H1 (cell line): ENCODE data around the gene FOXD2. TPM values are rescaled to one million over a fixed set of nuclear protein-coding genes. Genes with fewer than 3 reads are reported as not detected.

ENCODE experiments used
- CTCF ChIA-PET: fragments of 300-600 bp; sonication (Branson Sonifier 250); formaldehyde crosslinking; loops from one replicate; lab custom pipeline; 2021; ENCODE audit not compliant: partially characterized antibody; lab: Charles Lee
- POLR2A ChIA-PET: fragments of 300-600 bp; sonication (Branson Sonifier 250); formaldehyde crosslinking; loops from one replicate; lab custom pipeline; 2021; ENCODE audit warnings: inconsistent platforms; ENCODE audit not compliant: partially characterized antibody; lab: Charles Lee
- DNase-seq, 2 experiments: peaks; one replicate each; pipeline versions ENCODE4 v3.0.0 to v3.0.0-alpha.2; 2010 to 2022; ENCODE audit warnings: low spot score in 2 of 2, low read depth in 1 of 2, mixed read lengths in 1 of 2
- FAIRE-seq: peaks from 2 replicates; lab custom pipeline; 2011; peaks lifted over from hg19 to GRCh38; lab: Jason Lieb, UNC
- H2AFZ ChIP-seq: 2 replicates; pipeline ENCODE4 v1.8.1; 2012; ENCODE audit warnings: low read length, inconsistent platforms
- H2AK5ac ChIP-seq: 2 replicates; pipeline ENCODE4 v1.6.1; 2013; ENCODE audit warnings: low read depth, low read length
- H2BK120ac ChIP-seq: replicated peaks from 2 replicates; pipeline ENCODE3; 2013; ENCODE audit warnings: low read depth, low read length, inconsistent platforms
- H2BK12ac ChIP-seq: 2 replicates; pipeline ENCODE4 v1.6.1; 2013; ENCODE audit warnings: low read depth, low read length
- H2BK15ac ChIP-seq: 2 replicates; pipeline ENCODE4 v1.6.1; 2013; ENCODE audit warnings: low read length
- H2BK20ac ChIP-seq: 2 replicates; pipeline ENCODE4 v1.6.1; 2013; ENCODE audit warnings: low read length
- H2BK5ac ChIP-seq: 2 replicates; pipeline ENCODE4 v1.6.1; 2013; ENCODE audit warnings: low read depth, low read length
- H3K14ac ChIP-seq: 2 replicates; pipeline ENCODE4 v1.6.1; 2013; ENCODE audit warnings: inconsistent platforms; ENCODE audit not compliant: insufficient read length
- H3K18ac ChIP-seq: 2 replicates; pipeline ENCODE4 v1.6.1; 2013; ENCODE audit warnings: low read length; ENCODE audit errors: extremely low read depth
- H3K23ac ChIP-seq: 2 replicates; pipeline ENCODE4 v1.6.1; 2013; ENCODE audit warnings: inconsistent platforms; ENCODE audit not compliant: insufficient read length
- H3K23me2 ChIP-seq: 2 replicates; pipeline ENCODE4 v1.6.1; 2013; ENCODE audit warnings: low read depth, low read length
- H3K27ac ChIP-seq: 2 replicates; pipeline ENCODE4 v1.6.1; 2011; ENCODE audit warnings: low read depth, low read length, inconsistent platforms
- H3K27me3 ChIP-seq, 4 experiments: replicated peaks in 1 of 4; 1 replicate in 1 of 4; 2 replicates in 3 of 4; pipeline versions ENCODE4 v1.6.1 to v1.8.1; 2011 to 2013; ENCODE audit warnings: low read length in 3 of 4, mild to moderate bottlenecking in 3 of 4, inconsistent platforms in 2 of 4, mixed read lengths in 2 of 4, moderate library complexity in 1 of 4; ENCODE audit not compliant: control insufficient read depth in 3 of 4, insufficient read depth in 3 of 4; ENCODE audit errors: extremely low read depth in 1 of 4
- H3K36me3 ChIP-seq, 4 experiments: 2 replicates each; pipeline versions ENCODE4 v1.6.1 to v1.8.1; 2011 to 2013; ENCODE audit warnings: mild to moderate bottlenecking in 4 of 4, low read length in 3 of 4, moderate library complexity in 2 of 4, control low read depth in 1 of 4, inconsistent platforms in 1 of 4; ENCODE audit not compliant: insufficient read depth in 4 of 4, control insufficient read depth in 2 of 4
- H3K4ac ChIP-seq: replicated peaks from 2 replicates; pipeline ENCODE3; 2013; ENCODE audit warnings: low read length, low read depth, mixed read lengths, inconsistent platforms; ENCODE audit not compliant: insufficient read length
- H3K4me1 ChIP-seq, 4 experiments: replicated peaks in 1 of 4; 1 replicate in 1 of 4; 2 replicates in 3 of 4; pipeline versions ENCODE4 v1.6.1 to v1.8.1; 2011 to 2013; ENCODE audit warnings: low read length in 3 of 4, inconsistent platforms in 2 of 4, mixed read lengths in 1 of 4; ENCODE audit not compliant: insufficient read depth in 4 of 4, control insufficient read depth in 3 of 4
- H3K4me2 ChIP-seq, 2 experiments: 2 replicates each; pipeline versions ENCODE4 v1.6.1 to v1.8.1; 2011 to 2013; ENCODE audit warnings: low read depth in 2 of 2, low read length in 2 of 2, control low read depth in 1 of 2, inconsistent platforms in 1 of 2, mild to moderate bottlenecking in 1 of 2; ENCODE audit not compliant: insufficient read depth in 1 of 2
- H3K4me3 ChIP-seq, 4 experiments: fragments of 200-600, 300-600 bp in 1 of 4; sonication (generic), shearing (Covaris generic), sonication (Bioruptor Twin) in 1 of 4; 2 replicates each; pipeline versions ENCODE4 v1.5.1 to v1.8.1; 2011 to 2016; ENCODE audit warnings: low read length in 4 of 4, low read depth in 3 of 4, control low read depth in 2 of 4, inconsistent platforms in 2 of 4, mild to moderate bottlenecking in 2 of 4, mixed read lengths in 1 of 4, moderate library complexity in 1 of 4; ENCODE audit not compliant: insufficient read depth in 2 of 4; ENCODE audit errors: extremely low read depth in 1 of 4
- H3K56ac ChIP-seq: replicated peaks from 2 replicates; pipeline ENCODE3; 2013; ENCODE audit warnings: low read depth, mild to moderate bottlenecking, mixed read lengths, low read length, inconsistent platforms; ENCODE audit not compliant: insufficient read length
- H3K79me1 ChIP-seq: 2 replicates; pipeline ENCODE4 v1.6.1; 2013; ENCODE audit warnings: low read depth, low read length, control low read depth
- H3K79me2 ChIP-seq, 2 experiments: 2 replicates each; pipeline versions ENCODE4 v1.6.1 to v1.8.1; 2012 to 2013; ENCODE audit warnings: low read length in 2 of 2, mild to moderate bottlenecking in 2 of 2, inconsistent platforms in 1 of 2; ENCODE audit not compliant: insufficient read depth in 2 of 2, control insufficient read depth in 1 of 2
- H3K9ac ChIP-seq, 4 experiments: replicated peaks in 1 of 4; 1 replicate in 1 of 4; 2 replicates in 3 of 4; pipeline versions ENCODE4 v1.6.1 to v1.8.1; 2011 to 2013; ENCODE audit warnings: low read depth in 3 of 4, low read length in 3 of 4, control low read depth in 2 of 4, mild to moderate bottlenecking in 2 of 4, moderate library complexity in 2 of 4, inconsistent platforms in 1 of 4; ENCODE audit errors: extremely low read depth in 1 of 4
- H3K9me3 ChIP-seq, 2 experiments: 2 replicates each; pipeline versions ENCODE4 v1.6.1 to v1.8.1; 2012 to 2013; ENCODE audit warnings: mild to moderate bottlenecking in 2 of 2, moderate library complexity in 2 of 2, control low read depth in 1 of 2, inconsistent platforms in 1 of 2, low read depth in 1 of 2, low read length in 1 of 2, mixed read lengths in 1 of 2; ENCODE audit not compliant: insufficient read depth in 2 of 2
- H4K20me1 ChIP-seq, 2 experiments: replicated peaks in 1 of 2; 2 replicates each; pipeline versions ENCODE3 to v1.8.1; 2011 to 2013; ENCODE audit warnings: inconsistent platforms in 2 of 2, low read length in 2 of 2, mild to moderate bottlenecking in 1 of 2; ENCODE audit not compliant: insufficient read depth in 2 of 2, control insufficient read depth in 1 of 2
- H4K5ac ChIP-seq: 2 replicates; pipeline ENCODE4 v1.6.1; 2013; ENCODE audit warnings: low read length, low read depth, mixed read lengths, inconsistent platforms; ENCODE audit not compliant: insufficient read length
- H4K8ac ChIP-seq: 2 replicates; pipeline ENCODE4 v1.8.0; 2013; ENCODE audit warnings: mild to moderate bottlenecking, moderate library complexity, low read length, inconsistent platforms; ENCODE audit not compliant: insufficient read depth; ENCODE audit errors: extremely low read depth
- H4K91ac ChIP-seq: replicated peaks from 2 replicates; pipeline ENCODE3; 2013; ENCODE audit warnings: low read length, mixed read lengths, inconsistent platforms; ENCODE audit not compliant: insufficient read length
- GABPA ChIP-seq: IDR thresholded peaks from 2 replicates; pipeline ENCODE4 v1.6.1; 2011; ENCODE audit warnings: mild to moderate bottlenecking, low read length, moderate library complexity, borderline replicate concordance; ENCODE audit not compliant: insufficient read depth
- GTF2F1 ChIP-seq: IDR thresholded peaks from 2 replicates; pipeline ENCODE4 v1.6.1; 2012; ENCODE audit warnings: low read depth, low read length, improper control_type of control experiment, borderline replicate concordance
- SP4 ChIP-seq: IDR thresholded peaks from 2 replicates; pipeline ENCODE4 v1.6.1; 2012; ENCODE audit warnings: low read length, inconsistent platforms
- SUZ12 ChIP-seq: fragments of 200-600 bp; sonication (generic); IDR thresholded peaks from 2 replicates; pipeline ENCODE4 v1.6.1; 2012; ENCODE audit warnings: mild to moderate bottlenecking, inconsistent platforms, low read length, moderate library complexity, mixed read lengths
- WGBS, 2 experiments: shearing (Covaris generic) in 1 of 2; methylation state at CpG; one replicate each; pipeline versions ENCODE4 v1.1.6 to v1.1.7; 2013 to 2015; ENCODE audit warnings: low lambda C conversion rate in 2 of 2, mixed read lengths in 2 of 2, inconsistent platforms in 1 of 2, low coverage in 1 of 2, missing lambda C conversion rate in 1 of 2; ENCODE audit not compliant: insufficient replicate concordance in 2 of 2, insufficient coverage in 1 of 2, insufficient read length in 1 of 2; ENCODE audit errors: extremely low coverage in 1 of 2, missing lambda C conversion rate in 1 of 2; 5-methylcytosine and 5-hydroxymethylcytosine counted together
- polyA plus RNA-seq, 7 experiments: library from polyadenylated mRNA; depleted of rRNA in 3 of 7; stranded (reverse) in 5 of 7; unstranded in 2 of 7; fragments of >200 nt in 5 of 7; fragments of 200-250 nt in 2 of 7; gene quantifications; 1 replicate in 5 of 7; 2 replicates in 1 of 7; 4 replicates in 1 of 7; pipeline versions ENCODE4 v1.2.1 to v1.2.3, GENCODE V29; 2011 to 2013; ENCODE audit warnings: missing spikeins in 2 of 7, mixed read lengths in 2 of 7
- total RNA-seq: library from RNA; stranded (reverse); fragmentation: NEBNext Ultra II Directional; extraction: Animal tissue kit (Norgen Biotek cat#: 25700); gene quantifications from 2 replicates; pipeline ENCODE4 v1.2.1, GENCODE V29; 2021

The FOXD2 gene
- total and polyA plus RNA-seq, 2 of the 8 experiments (the other 6 are each of a cell fraction or from before 2014, with no cell fraction given): not detected

DNA sequence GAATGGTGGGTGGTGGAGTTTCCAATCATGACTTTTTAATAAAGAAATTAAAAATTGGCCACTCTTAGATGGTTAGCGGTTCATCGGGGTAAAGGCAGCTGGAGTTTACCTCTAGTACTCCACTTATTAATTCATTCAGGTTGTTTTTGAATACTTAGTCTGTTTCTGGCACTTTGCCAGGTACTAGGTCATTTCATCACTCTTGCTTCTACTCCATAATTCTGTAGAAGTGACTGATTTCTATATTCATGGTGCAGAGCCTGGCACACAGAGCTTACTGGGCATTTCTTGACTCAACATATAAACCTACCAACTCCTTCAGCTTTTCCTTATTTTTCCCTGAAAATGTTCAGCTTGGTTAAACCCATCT, 31.5 kb downstream of the FOXD2 start:
- H2AFZ ChIP-seq: no peak overlapping the region
- no peak overlapping the region for H2BK120ac ChIP-seq
- no peak overlapping the region for H3K14ac ChIP-seq
- no peak overlapping the region for H2BK5ac ChIP-seq
- H4K91ac ChIP-seq: no peak overlapping the region
- H4K5ac ChIP-seq: no peak overlapping the region
- ChIA-PET CTCF (interaction anchor here (1.2 to 2.4 kb wide), 6 partner anchors 8 to 34 kb away, joined by 3 to 7 read pairs (median 4); no protein-coding TSS in a partner anchor), POLR2A (no interaction called here)
- no peak overlapping the region for H4K8ac ChIP-seq
- no peak overlapping the region for H3K18ac ChIP-seq
- H3K4me2 ChIP-seq: no peak overlapping the region
- no peak overlapping the region for H3K9ac ChIP-seq
- no peaks in the 10 kb centered on the region for H4K20me1 ChIP-seq
- WGBS, 2 experiments: 89% methylated on average over 2 of the region's 2 CpGs; no CpG with 5 or more reads in 1 of the 2 experiments
- H2BK20ac ChIP-seq: no peak overlapping the region
- DNase-seq (no peak), FAIRE-seq (no peak)
- H3K23ac ChIP-seq: no peak overlapping the region
- no peak overlapping the region for H3K56ac ChIP-seq
- peaks cover 0 to 7% (median 3%) of the 10 kb centered on the region in 4 experiments; a peak in 3 of 7 replicates for H3K4me1 ChIP-seq
- H3K4me3 ChIP-seq: no peak overlapping the region
- H3K36me3 ChIP-seq: no peaks in the 10 kb centered on the region
- no peaks in the 10 kb centered on the region for H3K79me1 ChIP-seq
- no peaks in the 10 kb centered on the region for H3K9me3 ChIP-seq
- no peak overlapping the region for H2BK12ac ChIP-seq
- H2BK15ac ChIP-seq: no peak overlapping the region
- peaks cover 3% of the 10 kb centered on the region; the same call in 1 of the 2 replicates for H3K23me2 ChIP-seq
- H2AK5ac ChIP-seq: no peak overlapping the region
- no peaks in the 10 kb centered on the region for H3K27me3 ChIP-seq
- H3K4ac ChIP-seq: no peak overlapping the region
- H3K27ac ChIP-seq: no peak overlapping the region
- H3K79me2 ChIP-seq: no peaks in the 10 kb centered on the region
- TF ChIP-seq GTF2F1 (no peak), GABPA (no peak), SUZ12 (no peak), SP4 (no peak)
